NCI-H748 (cell line): ENCODE results near the gene CFAP43.
A peak's percentile ranks its signal among the peaks of the same experiment; 100 is the strongest.
"Not testable (repeated sequence)": the region's sequence is repeated elsewhere in the genome, so short reads cannot be mapped to it uniquely, and the experiment has no call there.

Experiments
- DNase-seq: peaks from one replicate; lab custom pipeline; 2025; ENCODE audit not compliant: unreplicated experiment; lab: John Stamatoyannopoulos, UW

CFAP43 gene

DNA sequence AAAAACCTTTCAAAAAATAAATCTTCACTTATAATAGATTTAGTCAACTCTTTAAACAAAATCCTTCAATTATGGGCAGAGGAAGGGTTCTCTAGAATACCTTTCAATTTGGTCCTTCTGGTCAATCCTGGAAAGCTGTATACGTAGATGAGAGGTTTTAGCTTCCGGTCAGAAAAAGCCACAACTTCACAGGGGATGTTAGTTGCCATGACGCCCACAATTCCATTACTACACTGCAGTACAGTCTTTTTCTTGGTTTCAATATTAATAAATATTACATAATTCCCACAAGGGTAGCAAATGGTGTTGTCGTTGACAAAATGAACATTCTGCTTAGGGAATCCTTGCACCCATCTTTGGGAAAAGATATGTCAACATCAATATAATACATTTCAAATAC lies 1.7 kb downstream of the CFAP43 start:
- DNase-seq, result no peak

DNA sequence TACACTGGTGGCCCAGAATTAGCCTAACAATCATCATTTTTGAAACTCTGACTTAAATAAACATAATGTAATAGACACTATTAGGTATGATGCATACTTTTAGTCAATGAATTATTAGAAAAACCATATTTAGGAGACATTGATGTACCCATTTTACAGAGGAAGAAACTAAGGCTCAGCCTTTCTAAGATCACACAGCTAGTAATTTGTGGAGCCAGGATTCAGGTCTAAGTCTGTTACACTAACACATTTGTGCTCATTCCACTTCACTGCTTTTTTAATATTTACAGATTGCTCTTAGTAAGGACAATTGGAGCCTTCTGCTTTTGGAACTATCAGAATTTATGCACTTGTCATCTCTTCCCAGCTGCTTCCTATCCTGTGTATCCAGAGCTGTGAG lies 8.9 kb downstream of the CFAP43 start:
- no peak for DNase-seq

DNA sequence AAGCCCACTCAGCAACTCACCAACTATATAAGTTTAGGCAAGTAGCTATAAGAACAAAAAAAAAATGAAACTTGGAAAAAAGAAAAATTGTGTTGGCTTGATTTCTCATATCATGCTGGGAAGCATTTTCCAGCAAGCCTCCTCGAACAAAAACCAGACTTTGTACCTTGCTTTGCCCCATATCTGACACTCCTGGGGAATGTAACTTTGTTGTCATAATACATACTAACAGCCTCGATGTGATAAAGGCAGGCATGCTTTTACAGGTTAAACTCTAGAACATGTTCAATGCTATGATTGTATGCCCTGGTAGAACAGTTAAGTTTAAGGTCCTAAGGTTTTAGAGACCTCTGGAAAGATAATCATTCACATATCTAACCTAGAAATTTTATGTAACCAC lies 11.6 kb downstream of the CFAP43 start:
- no peak for DNase-seq

DNA sequence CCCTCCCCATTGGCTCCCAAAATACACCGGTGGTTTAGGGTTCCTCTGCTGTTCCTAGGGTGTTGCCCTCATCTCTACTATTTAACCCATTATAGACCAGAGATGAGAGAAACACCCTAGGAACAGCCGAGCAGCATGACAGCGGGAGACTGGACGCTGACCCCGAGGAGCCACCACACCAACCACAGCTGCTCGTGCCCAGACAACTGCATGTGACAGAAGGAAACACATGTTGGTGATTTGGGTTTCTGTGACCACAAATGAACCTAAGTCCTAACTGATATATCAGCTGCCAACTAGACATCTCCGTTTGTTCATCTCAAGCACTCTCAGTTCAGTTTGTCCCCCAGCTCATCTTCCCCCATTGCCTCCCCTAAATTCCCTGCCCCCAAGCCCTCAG lies 13.4 kb downstream of the CFAP43 start:
- DNase-seq, result no peak

DNA sequence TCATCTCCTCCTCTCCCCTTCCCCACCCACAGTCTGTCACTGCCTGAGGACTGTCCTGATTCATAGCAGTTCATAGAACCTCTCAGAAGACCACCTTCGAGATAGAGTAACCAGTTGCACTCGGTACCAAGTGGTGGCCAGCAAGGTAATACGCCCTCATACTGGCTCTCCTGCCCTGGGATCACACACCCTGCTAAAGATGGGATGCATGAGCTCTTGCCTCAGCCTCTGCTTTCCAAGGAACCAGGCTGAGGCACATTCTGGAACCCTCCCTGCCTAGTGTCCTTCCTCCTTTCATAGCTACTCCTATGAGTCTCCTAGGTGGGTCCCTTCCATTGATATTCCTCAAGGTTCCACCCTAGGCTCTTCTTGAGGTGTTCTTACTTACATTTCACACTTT lies 15.5 kb downstream of the CFAP43 start:
- DNase-seq, result no peak

DNA sequence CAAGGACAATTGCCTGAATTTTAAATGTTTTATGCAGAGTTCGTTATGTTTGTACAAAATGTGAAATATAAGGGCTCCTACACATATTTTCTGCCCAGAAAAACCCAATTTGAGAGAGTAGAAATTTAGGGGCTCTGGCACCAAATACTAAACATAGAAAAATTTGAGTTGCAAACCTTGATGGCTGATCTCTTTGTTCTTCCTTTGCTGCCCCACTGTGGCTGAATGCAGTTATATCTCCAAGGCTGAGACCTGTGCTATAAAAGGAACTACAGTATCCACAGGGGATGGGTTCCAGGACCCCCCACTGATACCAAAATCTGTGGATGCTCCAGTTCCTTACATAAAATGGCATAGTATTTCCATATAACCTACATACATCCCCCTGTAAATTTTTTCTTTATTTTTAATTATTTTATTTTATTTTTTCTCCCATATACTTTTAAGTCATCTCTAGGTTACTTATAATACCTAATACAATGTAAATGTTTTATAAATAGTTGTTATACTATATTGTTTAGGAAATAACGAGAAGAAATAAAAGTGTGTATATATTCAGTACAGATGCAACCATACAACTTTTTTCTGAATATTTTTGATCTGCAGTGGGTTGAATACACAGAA lies 22.5 kb downstream of the CFAP43 start:
- peak; percentile 57 for DNase-seq

DNA sequence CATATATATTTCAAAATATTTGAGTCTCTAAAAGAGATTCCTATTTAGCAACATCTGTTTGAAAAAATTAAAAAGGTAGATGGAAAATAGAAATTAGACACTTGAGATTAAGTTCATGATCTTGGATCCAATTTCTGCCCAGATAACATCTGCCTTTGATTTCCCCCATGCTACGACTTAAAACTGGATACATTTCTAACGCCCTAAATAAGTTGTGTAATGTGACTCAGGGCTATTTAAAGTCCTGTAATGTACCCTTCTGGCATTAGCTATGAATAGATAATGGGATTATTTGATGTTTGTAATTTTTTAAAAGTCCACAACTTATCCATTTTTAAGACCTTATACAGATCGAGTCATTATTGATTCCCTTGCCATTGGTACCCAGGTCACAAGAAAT lies 23.4 kb downstream of the CFAP43 start:
- DNase-seq, result no peak

DNA sequence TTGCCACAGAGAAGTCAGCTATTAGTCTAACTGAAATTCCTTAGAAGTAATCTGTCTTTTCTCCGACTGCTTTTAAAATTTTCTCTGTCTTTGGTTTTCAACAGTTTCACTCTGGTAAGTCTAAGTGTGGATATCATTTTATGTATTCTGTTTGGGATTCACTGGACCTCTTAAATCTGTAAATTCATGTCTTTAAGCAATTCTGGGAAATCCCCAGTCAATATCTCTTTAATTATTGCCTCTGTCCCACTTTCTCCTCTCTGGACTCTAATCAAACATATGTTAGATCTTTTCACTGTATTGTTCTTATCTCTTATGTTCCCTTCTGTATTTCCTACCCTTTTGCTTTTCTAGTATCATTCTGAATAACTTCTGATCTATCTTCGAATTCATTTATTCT lies 29.9 kb downstream of the CFAP43 start:
- DNase-seq, result no peak

DNA sequence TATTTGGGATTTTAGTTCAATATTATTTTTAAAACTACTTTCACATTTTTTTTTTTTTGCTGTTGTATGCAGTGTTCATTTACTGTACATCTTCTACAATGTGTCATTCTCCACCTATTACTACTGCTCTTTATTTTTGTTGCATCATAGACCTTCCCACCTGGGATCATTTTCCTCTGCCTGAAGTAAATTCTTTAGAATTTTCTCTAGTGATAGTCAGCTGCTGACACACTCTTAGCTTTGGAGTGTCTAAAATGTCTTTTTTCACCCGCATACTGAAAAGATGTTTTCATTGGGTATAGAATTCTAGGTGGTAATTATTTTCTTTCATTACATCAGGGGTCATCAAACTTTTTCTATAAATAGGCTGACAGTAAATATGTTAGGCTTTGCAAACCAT lies 30.5 kb downstream of the CFAP43 start:
- no peak for DNase-seq

DNA sequence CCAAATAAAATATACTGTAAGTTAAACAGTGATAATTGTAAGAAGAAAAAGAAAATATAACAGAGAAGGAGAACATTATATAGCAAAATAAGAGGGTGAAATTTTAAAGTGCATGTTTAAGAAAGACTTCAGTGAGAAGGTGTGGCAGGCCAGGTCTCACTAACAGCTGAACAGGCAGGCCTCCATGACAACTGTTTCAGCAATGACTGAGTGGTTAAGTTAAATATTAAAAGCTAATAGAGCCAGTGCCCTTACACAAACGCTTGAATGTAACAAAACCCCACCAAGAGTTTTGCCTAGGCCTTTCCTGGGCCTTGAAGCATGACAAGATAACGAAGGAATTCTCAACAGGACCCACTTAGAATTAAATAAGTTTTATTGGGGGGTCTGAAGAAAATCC lies 32.6 kb downstream of the CFAP43 start:
- DNase-seq, result no peak

DNA sequence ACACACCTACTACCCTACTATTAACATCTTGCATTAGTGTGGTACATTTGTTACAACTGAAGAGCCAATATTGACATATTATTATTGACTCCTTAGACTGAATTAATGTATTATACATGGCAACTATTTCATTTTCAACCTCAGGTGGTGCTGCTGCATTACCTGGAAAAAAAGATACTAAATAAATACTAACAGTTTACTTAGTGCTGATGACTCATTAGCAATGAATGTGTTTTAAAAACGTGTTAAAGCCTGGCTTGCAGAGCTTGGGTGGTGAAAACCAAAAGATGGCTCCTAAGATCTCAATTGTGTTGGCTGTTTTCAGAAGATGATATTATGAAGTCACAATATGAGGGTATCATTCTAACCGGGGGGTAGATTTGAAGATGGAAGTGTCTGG lies 34.8 kb downstream of the CFAP43 start:
- peak; percentile 82 for DNase-seq

DNA sequence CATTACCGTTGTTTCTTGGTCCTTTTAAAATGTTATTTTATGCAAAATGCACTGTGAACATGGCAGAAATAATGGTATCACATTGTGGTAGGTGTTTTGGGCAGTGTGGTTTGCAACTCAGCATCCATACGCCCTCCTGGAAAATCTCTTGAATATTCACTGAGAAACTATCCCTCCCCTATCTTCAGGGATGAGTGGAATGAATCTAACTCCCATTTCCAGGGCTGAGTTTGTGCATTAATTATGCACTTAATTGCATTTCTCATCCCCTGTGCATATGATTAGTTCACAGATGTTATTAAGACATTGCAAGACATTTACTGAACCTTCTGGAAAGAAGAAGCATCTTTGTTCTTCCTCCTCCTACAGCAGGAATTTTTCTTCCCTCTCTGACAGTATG lies 36.5 kb downstream of the CFAP43 start:
- DNase-seq, result no peak

DNA sequence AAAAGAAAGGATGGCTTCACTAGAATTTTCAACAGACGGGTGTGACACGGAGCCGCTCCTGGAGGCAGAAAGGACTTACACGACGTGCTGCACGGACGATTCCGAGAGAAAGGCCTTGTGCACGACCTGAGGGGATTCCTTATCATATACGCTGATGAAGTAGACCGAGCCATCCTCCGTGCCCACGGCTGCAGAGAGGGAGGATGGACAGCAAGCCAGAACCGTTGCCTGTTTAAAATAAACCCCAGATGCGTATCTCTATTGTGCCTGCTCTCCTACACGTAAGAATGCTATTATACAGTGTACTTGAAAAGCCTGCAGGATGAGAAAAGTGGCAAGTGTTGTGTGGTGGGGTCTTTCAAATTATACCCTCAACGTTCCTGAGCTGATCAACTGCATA lies 38.4 kb downstream of the CFAP43 start:
- DNase-seq, result no peak

DNA sequence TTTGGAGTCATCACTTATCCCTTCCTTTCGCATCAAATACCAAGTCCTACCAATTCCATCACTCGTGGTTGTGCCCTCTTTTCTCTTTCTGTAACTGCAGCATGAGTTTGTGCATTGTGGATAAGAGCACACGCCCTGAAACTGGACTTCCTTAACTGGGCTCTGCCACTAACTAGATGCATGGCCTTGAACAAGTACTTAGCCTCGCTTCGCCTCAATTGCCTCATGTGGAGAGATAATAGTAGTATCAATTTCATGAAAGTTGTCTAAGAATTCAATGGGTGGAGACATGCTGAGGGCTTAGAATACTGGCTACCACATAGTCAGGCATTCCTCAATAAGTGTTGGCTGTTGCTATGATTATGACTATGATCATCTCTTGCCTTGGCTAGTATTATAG lies 41.5 kb downstream of the CFAP43 start:
- peak; percentile 2 for DNase-seq

DNA sequence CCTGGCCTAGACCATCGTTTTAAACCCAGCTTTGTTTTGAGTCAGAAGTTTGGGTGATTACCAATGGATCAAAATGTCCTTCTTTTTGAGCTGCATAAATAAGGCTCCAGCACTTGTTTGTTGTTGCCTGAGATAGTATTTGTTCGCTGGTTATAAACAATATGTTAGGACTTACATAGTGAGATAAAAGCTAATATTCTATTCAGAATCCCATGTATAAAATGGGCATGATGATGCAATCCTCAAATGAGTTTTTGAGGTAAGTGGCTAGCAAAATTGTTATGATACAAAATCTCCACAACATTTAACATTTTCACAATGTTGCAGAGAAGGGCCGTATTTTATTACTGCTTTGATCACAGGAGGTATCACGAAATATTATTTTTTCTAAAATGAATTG lies 48.5 kb downstream of the CFAP43 start:
- DNase-seq, result no peak

DNA sequence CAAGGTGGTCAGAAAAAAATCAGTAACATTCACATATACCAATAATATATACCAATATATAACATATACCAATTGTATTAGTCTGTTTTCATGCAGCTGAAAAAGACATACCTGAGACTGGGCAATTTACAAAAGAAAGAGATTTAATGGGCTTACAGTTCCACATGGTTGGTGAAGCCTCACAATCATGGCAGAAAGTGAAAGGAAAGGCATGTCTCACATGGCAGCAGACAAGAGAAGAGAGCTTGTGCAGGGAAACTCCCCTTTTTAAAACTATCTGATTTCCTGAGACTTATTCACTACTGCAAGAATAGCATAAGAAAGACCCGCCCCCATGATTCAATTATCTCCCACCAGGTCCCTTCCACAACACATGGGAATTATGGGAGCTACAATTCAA lies 58.0 kb downstream of the CFAP43 start:
- DNase-seq, result not testable (repeated sequence)

DNA sequence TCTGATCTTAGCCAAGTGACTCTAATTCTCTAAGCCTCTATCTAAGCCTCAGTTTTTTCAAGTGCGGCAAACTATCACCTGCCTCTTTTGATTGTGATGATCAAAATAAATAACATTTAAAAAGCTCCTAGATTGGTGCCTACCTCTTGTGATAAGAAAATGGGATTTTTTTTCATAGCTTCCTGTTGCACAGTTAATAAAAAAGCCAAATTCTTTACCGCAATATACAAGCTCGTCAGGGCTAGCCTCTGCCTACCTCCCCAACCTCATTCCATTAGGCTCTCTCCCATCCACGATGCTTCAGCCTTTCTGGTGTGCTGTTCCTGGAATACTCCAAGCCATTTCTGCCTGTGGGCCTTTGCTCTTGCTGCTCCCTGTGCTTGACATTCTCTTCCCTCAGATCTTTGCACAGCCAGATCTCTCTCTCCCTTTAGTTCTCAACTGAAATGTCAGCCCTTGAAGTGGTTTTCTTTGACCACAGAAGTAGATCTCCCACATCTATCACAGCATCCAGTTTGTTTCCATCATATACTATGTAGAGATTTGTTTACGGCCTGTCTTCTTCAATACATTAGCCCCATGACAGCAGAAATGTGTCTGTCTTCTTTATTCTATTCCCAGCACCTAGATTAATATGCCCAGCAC lies 61.4 kb downstream of the CFAP43 start:
- DNase-seq, result no peak

DNA sequence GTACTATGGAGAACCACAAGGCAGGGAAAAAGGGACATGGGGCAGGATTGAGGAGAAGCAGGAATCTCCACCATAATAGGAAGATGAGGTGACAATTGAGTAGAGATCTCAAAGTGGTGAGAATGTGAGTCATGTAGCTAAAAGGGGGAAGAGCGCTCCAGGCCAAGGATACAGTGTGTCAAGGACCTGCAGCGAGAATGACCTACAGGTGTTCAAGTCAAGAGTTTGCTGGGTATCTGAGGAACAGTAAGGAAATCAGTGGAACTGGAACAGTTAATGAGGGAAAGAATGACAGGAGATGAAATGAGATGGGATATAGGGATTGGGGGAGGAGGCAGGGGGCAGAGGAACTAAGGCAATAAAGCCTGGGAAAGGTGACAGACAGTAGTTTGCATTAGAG lies 76.6 kb downstream of the CFAP43 start:
- no peak for DNase-seq

DNA sequence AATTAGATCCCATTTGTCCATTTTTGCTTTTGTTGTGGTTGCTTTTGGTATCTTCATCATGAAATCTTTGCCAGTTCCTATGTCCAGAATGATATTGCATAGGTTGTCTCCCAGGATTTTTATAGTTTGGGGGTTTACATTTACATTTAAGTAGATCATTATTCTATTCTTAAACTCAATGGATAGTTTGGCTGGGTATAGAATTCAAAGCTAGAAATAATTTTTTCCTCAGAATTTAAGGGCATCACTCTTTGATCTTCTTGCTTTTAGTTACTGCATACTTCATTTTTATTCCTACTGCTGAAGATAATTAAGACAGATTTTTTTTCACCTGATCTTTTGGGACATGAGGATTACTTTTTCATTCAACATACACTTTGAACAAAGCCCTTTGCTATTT lies 80.4 kb downstream of the CFAP43 start:
- no peak for DNase-seq

DNA sequence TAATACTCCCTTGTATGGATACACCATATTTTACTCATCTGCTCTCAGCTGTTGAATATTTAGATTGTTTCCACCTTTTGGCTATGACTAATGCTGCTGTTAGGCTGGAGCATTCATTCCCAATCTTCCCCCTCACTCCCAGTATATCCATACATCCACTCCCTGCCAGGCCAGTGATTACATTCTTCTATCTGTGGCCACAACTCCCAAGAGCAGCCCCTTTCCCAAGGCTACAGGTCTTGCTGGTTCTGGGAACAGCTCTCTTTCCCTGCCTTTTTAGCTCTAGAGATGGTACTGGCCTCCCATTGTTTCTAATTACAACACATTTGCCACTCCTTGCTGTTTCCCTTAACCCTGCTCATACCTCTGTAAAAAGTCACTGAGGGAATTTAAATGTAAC lies 82.0 kb downstream of the CFAP43 start:
- no peak for DNase-seq

DNA sequence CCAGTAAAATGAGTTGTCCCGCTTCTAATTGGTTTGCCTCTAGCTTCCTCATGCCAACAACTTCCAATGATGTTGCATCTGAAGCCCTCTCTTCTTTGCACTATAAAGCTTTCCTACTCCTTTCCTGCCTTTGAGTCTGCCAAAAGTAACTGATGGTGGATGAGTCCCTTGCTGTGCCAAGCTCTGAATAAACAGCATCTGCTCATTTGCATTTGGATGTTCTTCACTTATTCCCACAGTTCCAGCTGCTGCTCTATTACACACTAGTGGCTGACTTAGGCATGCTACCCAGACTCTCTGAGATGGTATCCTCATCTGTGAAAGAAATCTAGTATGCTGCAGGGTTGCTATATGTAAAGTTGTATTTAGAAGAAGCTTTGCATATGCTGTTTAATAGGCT lies 85.3 kb downstream of the CFAP43 start:
- DNase-seq, result no peak

DNA sequence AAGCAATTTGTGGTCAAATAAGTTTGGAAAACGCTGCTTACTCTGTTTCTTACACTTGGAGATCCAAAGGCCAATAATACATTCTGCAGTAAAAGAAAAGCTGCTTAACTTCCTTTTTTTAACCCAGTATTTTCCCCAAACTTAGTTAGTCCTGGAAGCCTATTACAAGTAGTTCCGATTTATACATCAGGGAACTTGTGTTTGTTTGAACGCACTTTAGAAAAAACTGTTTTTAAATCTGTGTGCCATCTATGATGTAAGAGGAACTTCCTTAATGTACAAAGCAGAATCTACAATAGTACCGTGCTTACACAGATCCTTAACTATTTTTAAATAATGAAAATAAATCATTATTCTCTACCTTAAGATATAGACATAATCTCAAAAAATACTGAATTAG lies 87.2 kb downstream of the CFAP43 start:
- no peak for DNase-seq

DNA sequence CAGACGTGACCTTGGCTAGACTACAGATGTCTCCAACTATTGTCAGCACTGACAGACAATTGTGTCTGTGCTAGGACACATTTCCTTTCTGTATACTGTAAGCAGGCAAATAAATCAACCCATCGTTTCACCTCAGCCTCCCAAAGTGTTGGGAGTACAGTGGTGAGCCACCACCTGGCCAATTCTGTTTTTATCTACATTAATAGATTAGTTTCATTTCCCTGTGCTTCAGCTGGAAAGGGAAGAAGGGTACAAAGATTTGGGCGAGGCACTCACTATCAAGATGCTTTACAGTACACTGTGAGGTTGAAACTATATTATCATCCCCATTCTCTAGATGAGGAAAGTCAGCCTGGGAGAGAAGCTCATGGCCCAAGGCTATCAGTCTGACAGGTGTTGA lies 88.3 kb downstream of the CFAP43 start:
- DNase-seq, result no peak
